Measurements from ENCODE around the gene TSPAN6.

DNA sequence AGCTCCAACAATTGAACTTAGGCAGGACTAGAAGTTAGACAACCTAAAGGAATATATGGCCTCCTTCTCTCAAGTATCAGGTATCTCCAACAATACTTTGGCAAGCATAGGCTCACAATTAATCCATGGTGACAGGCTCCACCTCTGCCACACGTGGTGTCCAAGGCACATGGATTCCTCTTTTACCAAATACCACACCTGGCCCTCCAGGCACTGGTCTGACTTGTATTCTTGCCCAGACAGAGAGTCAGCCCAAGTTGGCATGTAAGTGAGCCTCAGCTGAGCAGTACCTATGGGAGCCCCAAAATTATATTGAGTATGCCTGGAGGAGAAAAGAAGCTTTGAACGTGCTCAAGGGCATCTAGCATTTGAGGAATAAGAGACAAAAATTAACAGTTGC, 27.0 kb upstream of the TSPAN6 start:
- TF ChIP-seq, protein P1, sequence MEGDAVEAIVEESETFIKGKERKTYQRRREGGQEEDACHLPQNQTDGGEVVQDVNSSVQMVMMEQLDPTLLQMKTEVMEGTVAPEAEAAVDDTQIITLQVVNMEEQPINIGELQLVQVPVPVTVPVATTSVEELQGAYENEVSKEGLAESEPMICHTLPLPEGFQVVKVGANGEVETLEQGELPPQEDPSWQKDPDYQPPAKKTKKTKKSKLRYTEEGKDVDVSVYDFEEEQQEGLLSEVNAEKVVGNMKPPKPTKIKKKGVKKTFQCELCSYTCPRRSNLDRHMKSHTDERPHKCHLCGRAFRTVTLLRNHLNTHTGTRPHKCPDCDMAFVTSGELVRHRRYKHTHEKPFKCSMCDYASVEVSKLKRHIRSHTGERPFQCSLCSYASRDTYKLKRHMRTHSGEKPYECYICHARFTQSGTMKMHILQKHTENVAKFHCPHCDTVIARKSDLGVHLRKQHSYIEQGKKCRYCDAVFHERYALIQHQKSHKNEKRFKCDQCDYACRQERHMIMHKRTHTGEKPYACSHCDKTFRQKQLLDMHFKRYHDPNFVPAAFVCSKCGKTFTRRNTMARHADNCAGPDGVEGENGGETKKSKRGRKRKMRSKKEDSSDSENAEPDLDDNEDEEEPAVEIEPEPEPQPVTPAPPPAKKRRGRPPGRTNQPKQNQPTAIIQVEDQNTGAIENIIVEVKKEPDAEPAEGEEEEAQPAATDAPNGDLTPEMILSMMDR (IDR thresholded peaks at IDR 0.05) = no peak
- TF ChIP-seq ZFX (IDR thresholded peaks at IDR 0.05; ENCODE audit: borderline replicate concordance) = no peak
